Measurements from ENCODE around the gene GDF2.

Gene GDF2

GRCh38 chr10:47354165-47354564 lies 31.9 kb downstream of the GDF2 start:
- no peak for DNase-seq

- DNase-seq: no peak
Observed at GRCh38 chr10:47354900-47355299, 32.6 kb downstream of the GDF2 start.

GRCh38 chr10:47356708-47357107 lies 34.5 kb downstream of the GDF2 start:
- DNase-seq: no peak

- no peak for DNase-seq
Observed at GRCh38 chr10:47357131-47357582, 34.9 kb downstream of the GDF2 start.

- no peak for DNase-seq
Observed at GRCh38 chr10:47357911-47358310, 35.7 kb downstream of the GDF2 start.

- DNase-seq: no peak
Observed at GRCh38 chr10:47358457-47358856, 36.2 kb downstream of the GDF2 start.

- no peak for DNase-seq
Observed at GRCh38 chr10:47359101-47359500, 36.8 kb downstream of the GDF2 start.

GRCh38 chr10:47359626-47360418 lies 37.6 kb downstream of the GDF2 start:
- DNase-seq: no peak

DNA sequence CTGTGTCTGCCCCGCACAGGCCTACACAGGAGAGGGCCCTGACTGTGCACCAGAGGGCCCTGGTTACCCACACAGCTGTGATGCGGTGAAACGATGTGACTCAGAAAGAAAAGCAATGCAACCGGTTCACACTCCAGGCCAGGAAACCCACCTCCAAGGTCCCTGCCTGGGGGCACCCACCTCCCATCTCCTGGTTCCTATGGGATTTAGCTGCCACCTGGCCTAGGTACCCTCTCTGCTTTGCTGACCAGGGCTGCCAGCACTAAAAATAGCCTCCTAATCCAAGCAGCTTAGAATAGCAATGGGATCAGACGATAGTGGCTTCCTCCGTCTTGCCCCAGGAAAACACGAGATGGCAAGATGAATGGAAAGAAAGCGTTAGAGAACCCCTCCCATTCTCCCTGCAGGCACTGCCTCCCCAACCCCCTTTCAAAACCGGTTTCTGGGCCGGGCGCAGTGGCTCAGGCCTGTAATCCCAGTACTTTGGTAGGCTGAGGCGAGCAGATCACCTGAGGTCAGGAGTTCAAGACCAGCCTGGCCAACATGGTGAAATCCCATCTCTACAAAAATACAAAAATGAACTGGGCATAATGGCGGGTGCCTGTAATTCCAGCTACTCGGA lies 38.3 kb downstream of the GDF2 start:
- DNase-seq: no peak

GRCh38 chr10:47361293-47361692 lies 39.0 kb downstream of the GDF2 start:
- peak; percentile 51 to 63 for DNase-seq

DNA sequence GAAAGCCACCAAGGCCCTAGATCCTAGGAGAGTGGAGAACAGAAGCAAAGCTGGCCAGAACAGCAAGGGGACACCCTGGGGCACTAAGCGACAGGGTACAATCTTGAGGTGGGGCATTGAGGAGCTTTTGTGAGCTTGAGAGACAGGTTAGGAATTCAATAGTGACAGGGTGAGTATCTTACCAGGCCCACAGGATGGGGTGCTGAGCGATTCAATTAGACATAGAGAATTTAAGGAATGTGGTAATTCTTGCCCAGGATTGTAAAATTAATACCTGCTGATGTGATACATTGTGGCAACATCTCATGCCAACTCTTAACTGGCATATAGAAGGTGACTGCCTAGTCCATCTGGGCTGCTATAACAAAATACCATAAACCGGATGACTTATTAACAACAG lies 39.9 kb downstream of the GDF2 start:
- no peak for DNase-seq

GRCh38 chr10:47363781-47364180 lies 41.5 kb downstream of the GDF2 start:
- DNase-seq: no peak

DNA sequence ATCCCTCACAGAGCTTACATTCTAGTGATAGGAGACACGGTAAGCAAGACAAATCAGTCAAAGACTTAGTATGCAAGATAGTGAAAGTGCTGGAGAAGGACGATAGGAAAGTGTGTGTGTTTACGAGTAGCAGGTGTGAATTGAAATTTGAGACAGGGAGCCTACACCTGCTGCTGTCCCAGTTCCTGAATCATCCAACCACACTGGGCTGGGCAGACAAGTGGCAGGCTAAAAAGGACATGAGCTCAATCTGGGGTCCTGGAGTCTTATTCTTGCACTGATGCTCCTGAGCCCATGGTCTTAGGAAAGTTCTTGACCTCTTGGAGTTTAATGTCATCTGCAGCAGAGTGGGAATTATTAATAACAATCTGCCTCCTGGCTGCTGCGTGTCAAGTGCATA lies 42.1 kb downstream of the GDF2 start:
- DNase-seq: no peak

- no peak for DNase-seq
Observed at GRCh38 chr10:47364911-47365310, 42.7 kb downstream of the GDF2 start.

- no peak for DNase-seq
Observed at GRCh38 chr10:47365431-47366180, 43.4 kb downstream of the GDF2 start.

GRCh38 chr10:47366181-47366631 lies 44.0 kb downstream of the GDF2 start:
- no peak for DNase-seq

GRCh38 chr10:47366731-47367460 lies 44.6 kb downstream of the GDF2 start:
- no peak for DNase-seq

GRCh38 chr10:47367646-47368045 lies 45.4 kb downstream of the GDF2 start:
- DNase-seq: no peak

DNA sequence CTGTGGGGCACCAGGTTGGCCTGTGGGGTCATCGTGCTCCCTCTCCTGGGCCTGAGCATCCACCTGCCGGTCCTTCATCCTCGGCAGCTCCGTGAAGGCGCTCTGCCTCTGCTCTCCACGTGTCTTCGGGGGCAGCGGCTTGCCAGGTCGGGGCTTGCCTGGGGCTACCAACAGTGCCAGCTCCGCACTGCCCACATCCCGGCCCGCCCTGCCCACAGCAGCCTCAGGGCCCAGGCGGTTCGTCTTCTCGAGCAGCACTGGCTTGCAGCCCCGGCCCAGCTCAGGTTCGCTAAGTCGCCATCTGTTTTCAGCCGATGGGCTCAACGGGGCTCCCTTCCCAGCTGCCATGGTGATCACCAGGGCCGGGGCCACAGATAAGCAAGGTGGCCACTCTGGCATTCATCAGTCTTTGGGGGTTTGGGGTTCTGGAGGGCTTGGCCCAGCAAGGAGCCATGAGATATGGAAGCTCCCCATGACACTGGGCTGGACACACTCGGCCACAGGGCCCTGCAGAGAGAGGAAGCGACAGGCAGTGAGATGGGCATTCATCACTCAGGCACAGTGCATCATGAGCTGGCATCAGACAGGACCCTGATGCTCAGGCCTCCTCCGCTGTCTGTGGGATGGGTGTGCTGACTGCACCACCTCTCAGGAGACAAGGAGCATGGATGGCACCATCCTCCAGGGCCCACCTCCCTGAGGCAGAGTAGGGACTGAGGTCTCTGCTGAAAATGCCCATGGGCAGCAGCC lies 46.4 kb downstream of the GDF2 start:
- DNase-seq: no peak

DNA sequence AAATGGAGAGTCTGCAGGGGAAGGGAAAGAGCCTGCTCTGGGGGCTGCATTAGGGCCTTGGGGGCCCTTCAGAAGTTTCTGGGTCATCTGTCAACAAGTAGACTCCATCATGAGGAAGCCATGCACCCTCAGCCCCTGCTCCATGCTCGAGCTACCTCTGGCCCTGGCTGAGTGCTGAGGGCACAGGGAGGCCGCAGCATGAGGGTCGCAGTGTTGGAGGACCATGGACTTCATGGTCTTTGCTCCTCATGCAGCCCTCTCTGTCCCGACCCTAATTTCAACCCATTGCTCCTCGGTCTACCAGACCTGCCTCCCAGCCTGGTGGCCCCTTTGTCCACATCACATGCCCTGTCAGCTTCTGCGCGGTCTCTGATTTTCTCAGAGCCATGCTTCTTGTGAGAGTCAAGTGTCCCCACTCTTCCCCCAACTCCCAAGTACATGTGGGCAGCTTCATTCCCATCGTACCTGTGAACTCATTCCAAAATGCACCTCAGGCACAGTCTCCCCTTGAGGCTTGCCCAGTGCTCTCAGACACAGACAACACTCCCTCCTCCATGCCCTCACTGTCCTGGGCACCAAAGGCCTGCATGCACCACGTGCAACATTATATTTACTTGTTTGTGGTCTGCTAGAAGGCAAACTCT lies 47.1 kb downstream of the GDF2 start:
- no peak for DNase-seq

DNA sequence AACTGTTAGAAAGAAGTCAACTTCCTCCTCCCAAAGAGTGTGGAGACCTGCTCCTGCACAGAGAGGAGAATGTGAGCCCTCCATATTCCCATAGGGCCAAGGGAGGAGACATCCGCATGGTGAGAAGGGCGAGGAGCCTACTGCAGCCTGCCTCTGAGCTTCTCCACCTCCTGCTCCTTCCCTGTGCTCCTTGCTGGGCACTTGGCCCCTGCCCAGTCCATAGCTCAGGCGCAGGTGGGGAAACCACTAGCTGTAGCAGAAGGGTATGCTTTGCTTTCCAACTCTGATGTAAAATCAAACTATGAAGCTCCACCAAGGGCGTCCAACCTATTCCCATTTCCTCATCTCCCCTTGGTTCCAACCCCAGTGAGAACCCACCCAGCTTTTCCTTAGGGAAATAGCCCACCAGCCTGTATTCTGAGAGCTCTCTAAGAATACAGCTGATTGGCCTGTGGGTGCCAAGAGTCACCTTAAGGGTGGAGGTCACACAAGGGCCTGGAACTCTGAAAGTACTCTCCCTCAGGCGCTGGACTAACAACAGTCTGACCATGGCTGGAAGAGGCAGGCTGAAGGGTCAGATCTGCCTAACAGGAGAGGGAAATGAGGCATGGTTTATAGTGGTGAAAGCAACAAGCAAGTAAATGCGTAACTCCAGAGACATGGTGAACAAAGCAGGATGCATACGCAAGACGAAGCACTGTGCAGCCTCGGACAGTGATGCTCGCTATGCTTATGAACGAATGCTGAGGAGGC lies 47.9 kb downstream of the GDF2 start:
- no peak for DNase-seq

All from activated T-cell treated with anti-CD3 and anti-CD28 coated beads, Interleukin-2, amount 50 U/mL, for 48 hours (primary cell).